Testis (tissue), 3 donors: ENCODE data around the gene TPCN2. TPM values are rescaled to one million over a fixed set of nuclear protein-coding genes. Genes with fewer than 3 reads are reported as not detected.

ENCODE experiments used
- DNase-seq: peaks from one replicate; pipeline ENCODE4 v3.0.0-alpha.2; 2019
- H3K27ac ChIP-seq, 2 donors: fragments of 200-600 bp; sonication (generic); one replicate each; pipeline ENCODE4 v1.5.1; 2019
- H3K27me3 ChIP-seq: fragments of 200-600 bp; sonication (generic); one replicate; pipeline ENCODE4 v1.5.1; 2019
- H3K36me3 ChIP-seq: fragments of 200-600 bp; sonication (generic); one replicate; pipeline ENCODE4 v1.5.1; 2017; ENCODE audit warnings: low read depth; ENCODE audit errors: missing control alignments
- H3K4me1 ChIP-seq: fragments of 200-600 bp; sonication (generic); one replicate; pipeline ENCODE4 v1.5.1; 2019
- H3K4me3 ChIP-seq, 2 donors: fragments of 200-600 bp; sonication (generic); one replicate each; pipeline ENCODE4 v1.5.1; 2017 to 2019
- H3K9me3 ChIP-seq: fragments of 200-600 bp; sonication (generic); one replicate; pipeline ENCODE4 v1.5.1; 2017
- CTCF ChIP-seq, 3 experiments: fragments of 450-650 bp in 2 of 3; fragments of 200-600 bp in 1 of 3; sonication (generic) in 1 of 3; IDR thresholded peaks; one replicate each; pipeline ENCODE4 v1.5.1; 2016 to 2019; ENCODE audit warnings: antibody characterized with exemption in 3 of 3, mild to moderate bottlenecking in 2 of 3, moderate library complexity in 1 of 3
- POLR2A ChIP-seq: fragments of 450-650 bp; IDR thresholded peaks from one replicate; pipeline ENCODE4 v1.6.1; 2017; ENCODE audit warnings: antibody characterized with exemption, mild to moderate bottlenecking, moderate library complexity
- WGBS, 2 donors: methylation state at CpG; one replicate each; pipeline ENCODE4 v1.1.5; 2018; 5-methylcytosine and 5-hydroxymethylcytosine counted together
- intact Hi-C: fragments of 100-400 bp; cut with DNase I; formaldehyde crosslinking; loops from one replicate; pipeline ENCODE4 v1.15.1; 2023; ENCODE audit warnings: low total_unique reads
- polyA plus RNA-seq: library from polyadenylated mRNA; stranded (reverse); fragments of 350-450 nt; fragmentation: Illumina TruSeq; extraction: RNeasy Lipid Tissue Mini Kit (QIAGEN cat#74804); gene quantifications from one replicate; pipeline ENCODE4 v1.2.3, GENCODE V29; 2014; ENCODE audit warnings: low read depth, low replicate concordance; ENCODE audit not compliant: insufficient read depth
- total RNA-seq, 2 donors: library from RNA; depleted of rRNA; stranded (reverse); fragments of >200 nt; gene quantifications; one replicate each; pipeline ENCODE4 v1.2.3, GENCODE V29; 2016

TPCN2 gene
- total and polyA plus RNA-seq, 3 donors from 2014 or later = 12.9 to 32.5 (median 28.4) TPM

DNA sequence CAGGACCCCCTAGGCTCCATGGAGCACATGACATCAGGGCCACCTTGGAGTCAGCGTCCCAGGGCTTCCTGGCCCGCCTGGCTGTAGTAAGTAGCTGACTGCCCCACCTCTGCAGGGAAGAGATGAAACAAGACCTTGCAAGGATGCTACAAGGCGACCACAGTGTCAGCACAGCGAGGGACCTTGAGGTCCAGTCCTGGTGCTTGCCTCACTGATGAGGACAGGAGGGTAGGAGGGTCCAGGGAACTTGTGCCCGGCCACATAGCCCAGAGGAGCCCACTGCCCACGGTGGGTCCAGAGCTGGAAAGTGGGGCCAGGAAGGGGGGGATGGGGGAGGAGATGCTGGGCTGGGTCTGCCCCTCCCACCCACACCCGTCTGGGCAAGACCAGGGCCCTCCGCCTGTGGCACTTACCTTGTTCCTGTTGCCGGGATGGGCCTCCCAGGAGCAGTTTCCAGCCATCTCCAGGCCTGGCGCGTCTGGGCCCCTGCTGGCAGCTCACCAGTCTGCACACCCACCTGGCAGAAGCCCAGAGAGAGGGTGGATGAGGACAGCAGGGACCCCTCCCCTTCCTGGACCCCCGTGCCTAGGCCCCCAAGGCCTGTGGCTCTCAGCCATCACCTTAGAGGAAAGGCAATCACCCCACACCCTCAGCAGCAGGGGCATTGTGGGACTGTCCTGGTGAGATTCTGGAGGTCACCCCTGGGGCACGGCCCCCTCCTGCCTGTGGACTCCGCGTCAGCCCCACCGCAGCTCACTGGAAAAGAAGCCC lies 39.1 kb upstream of the TPCN2 start:
- intact Hi-C loops = loop anchor here (10.0 kb wide), 1 partner anchor 105 kb away; the partner anchor contains the start of genes IGHMBP2 and MRPL21
- H3K9me3 ChIP-seq = no peaks in the 10 kb centered on the region
- H3K4me3 ChIP-seq = no peak overlapping the region
- no peaks in the 10 kb centered on the region for H3K36me3 ChIP-seq
- TF ChIP-seq CTCF (IDR thresholded peaks at IDR 0.05) (no peak), POLR2A (no peak)
- no peaks in the 10 kb centered on the region for H3K27me3 ChIP-seq
- H3K27ac ChIP-seq = peak overlapping the region; percentile 63 to 94
- peaks cover 29% of the 10 kb centered on the region for H3K4me1 ChIP-seq
- DNase-seq = no peak
- 59 to 60% methylated on average over 8 to 16 of the region's 16 CpGs for WGBS, 2 donors

- no peak for DNase-seq
Measured at GRCh38 chr11:69010361-69010891, 38.3 kb upstream of the TPCN2 start.

GRCh38 chr11:69010964-69011623 lies 37.6 kb upstream of the TPCN2 start:
- 7 to 10% methylated on average over 7 to 40 of the region's 43 CpGs for WGBS, 2 donors
- Histone ChIP-seq H3K4me1 (peaks cover 35% of the 10 kb centered on the region), H3K4me3 (peak overlapping the region; percentile 54 to 56), H3K36me3 (no peaks in the 10 kb centered on the region), H3K9me3 (no peaks in the 10 kb centered on the region), H3K27me3 (no peaks in the 10 kb centered on the region), H3K27ac (peak overlapping the region; percentile 88 to 94)
- TF ChIP-seq CTCF (IDR thresholded peaks at IDR 0.05) (peak in 1 of 3 experiments; percentile 1), POLR2A (no peak)
- intact Hi-C loops = no loop called here
- DNase-seq = peak; percentile 86

More at GRCh38 chr11:69010361-69010891, 38.3 kb upstream of the TPCN2 start:
- Histone ChIP-seq H3K27ac (peak overlapping the region; percentile 63 to 94), H3K4me1 (peaks cover 35% of the 10 kb centered on the region), H3K9me3 (no peaks in the 10 kb centered on the region), H3K36me3 (no peaks in the 10 kb centered on the region), H3K4me3 (peak overlapping the region; percentile 54 to 56), H3K27me3 (no peaks in the 10 kb centered on the region)
- intact Hi-C loops = no loop called here
- TF ChIP-seq POLR2A = no peak
- TF ChIP-seq CTCF (IDR thresholded peaks at IDR 0.05) = no peak
- WGBS, 2 donors = 29 to 54% methylated on average over 5 to 9 of the region's 9 CpGs

DNA sequence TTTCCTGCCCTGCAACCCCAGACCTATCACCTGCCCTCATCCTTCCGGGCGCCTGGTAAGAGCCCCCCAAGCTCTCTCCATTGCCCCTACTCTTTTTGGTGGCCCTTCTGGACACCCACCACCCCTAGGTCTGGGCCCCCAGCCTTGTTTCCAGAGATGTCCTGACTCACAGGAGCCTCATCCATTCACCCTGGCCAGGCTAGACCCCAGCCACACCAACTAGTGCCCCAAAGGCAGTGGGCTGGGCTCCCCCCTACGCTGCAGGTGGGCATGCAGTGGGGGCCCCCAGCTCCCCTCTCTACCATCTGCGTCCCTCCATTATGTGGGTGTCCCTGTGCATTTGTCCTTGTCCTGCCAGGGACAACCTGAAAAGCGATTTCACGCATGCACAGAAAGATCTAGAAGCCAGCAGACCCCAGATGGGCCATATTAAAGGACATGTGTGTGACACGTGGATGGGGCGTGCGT lies 37.1 kb upstream of the TPCN2 start:
- Histone ChIP-seq H3K4me3 (peak overlapping the region; percentile 54 to 56), H3K36me3 (no peaks in the 10 kb centered on the region), H3K9me3 (no peaks in the 10 kb centered on the region), H3K27ac (peak overlapping the region; percentile 88 to 94), H3K4me1 (peaks cover 35% of the 10 kb centered on the region), H3K27me3 (no peaks in the 10 kb centered on the region)
- 39 to 59% methylated on average over 9 of the region's 9 CpGs for WGBS, 2 donors
- TF ChIP-seq POLR2A = no peak
- no peak for TF ChIP-seq CTCF (IDR thresholded peaks at IDR 0.05)
- DNase-seq = no peak
- intact Hi-C loops = no loop called here
